CD14-positive monocyte (primary cell): ENCODE data around the gene AMER3. TPM values are rescaled to one million over a fixed set of nuclear protein-coding genes. Genes with fewer than 3 reads are reported as not detected.

Experiments
- DNase-seq, 3 donors: peaks; one replicate each; pipeline ENCODE4 v3.0.0-alpha.2; 2011 to 2022
- H2AFZ ChIP-seq: 2 replicates; pipeline ENCODE4 v1.6.0; 2012; ENCODE audit warnings: mild to moderate bottlenecking, low read depth, low read length, inconsistent platforms; ENCODE audit not compliant: insufficient read depth, poor library complexity, severe bottlenecking
- H3K27ac ChIP-seq, 2 donors: 1 replicate in 1 of 2; 2 replicates in 1 of 2; pipeline ENCODE4 v1.5.1; 2012 to 2013; ENCODE audit warnings: low read length in 2 of 2, control low read depth in 1 of 2, inconsistent platforms in 1 of 2, low read depth in 1 of 2, mild to moderate bottlenecking in 1 of 2
- H3K27me3 ChIP-seq, 2 donors: one replicate each; pipeline versions ENCODE4 v1.6.0 to v1.6.1; 2011 to 2013; ENCODE audit warnings: low read length in 2 of 2; ENCODE audit not compliant: control insufficient read depth in 2 of 2, insufficient read depth in 2 of 2
- H3K36me3 ChIP-seq, 2 donors: replicated peaks in 1 of 2; 1 replicate in 1 of 2; 2 replicates in 1 of 2; pipeline versions ENCODE4 v1.5.1 to v1.6.1; 2012 to 2013; ENCODE audit warnings: low read length in 2 of 2, control low read depth in 1 of 2, inconsistent platforms in 1 of 2, mild to moderate bottlenecking in 1 of 2; ENCODE audit not compliant: insufficient read depth in 2 of 2, control insufficient read depth in 1 of 2
- H3K4me1 ChIP-seq, 2 donors: 1 replicate in 1 of 2; 2 replicates in 1 of 2; pipeline versions ENCODE4 v1.5.1 to v1.6.1; 2012 to 2013; ENCODE audit warnings: low read length in 2 of 2, control low read depth in 1 of 2, inconsistent platforms in 1 of 2, mild to moderate bottlenecking in 1 of 2, moderate library complexity in 1 of 2; ENCODE audit not compliant: insufficient read depth in 2 of 2, control insufficient read depth in 1 of 2
- H3K4me2 ChIP-seq: replicated peaks from 2 replicates; pipeline ENCODE3; 2012; ENCODE audit warnings: low read length, moderate library complexity, mild to moderate bottlenecking; ENCODE audit not compliant: poor library complexity, severe bottlenecking; ENCODE audit errors: extremely low read depth
- H3K4me3 ChIP-seq, 3 experiments: fragments of 200-600 bp in 1 of 3; sonication (generic) in 1 of 3; replicated peaks in 1 of 3; 1 replicate in 2 of 3; 2 replicates in 1 of 3; pipeline ENCODE4 v1.5.1; 2011 to 2013; ENCODE audit warnings: low read length in 3 of 3, mild to moderate bottlenecking in 3 of 3, control low read depth in 2 of 3, low read depth in 2 of 3, inconsistent platforms in 1 of 3, moderate library complexity in 1 of 3
- H3K79me2 ChIP-seq: 2 replicates; pipeline ENCODE4 v1.6.0; 2012; ENCODE audit warnings: mild to moderate bottlenecking, control low read depth, inconsistent platforms, low read length, moderate library complexity; ENCODE audit not compliant: insufficient read depth
- H3K9ac ChIP-seq: 2 replicates; pipeline ENCODE4 v1.6.0; 2017; ENCODE audit warnings: low read length, mild to moderate bottlenecking; ENCODE audit not compliant: insufficient read depth, poor library complexity, severe bottlenecking
- H3K9me3 ChIP-seq, 2 donors: replicated peaks in 1 of 2; 1 replicate in 1 of 2; 2 replicates in 1 of 2; pipeline versions ENCODE4 v1.5.1 to v1.6.1; 2012 to 2013; ENCODE audit warnings: low read length in 2 of 2, control low read depth in 1 of 2; ENCODE audit not compliant: control insufficient read depth in 1 of 2, insufficient read depth in 1 of 2
- H4K20me1 ChIP-seq: 2 replicates; pipeline ENCODE4 v1.6.0; 2012; ENCODE audit warnings: mild to moderate bottlenecking, low read length, control low read depth, moderate library complexity; ENCODE audit not compliant: insufficient read depth
- H3K27ac Mint-ChIP-seq, 7 donors: one replicate each; pipeline ENCODE4 v1.8.0; 2020; ENCODE audit warnings: mild to moderate bottlenecking in 7 of 7, mixed read lengths in 7 of 7, moderate library complexity in 6 of 7, inconsistent platforms in 2 of 7
- H3K27me3 Mint-ChIP-seq, 3 donors: one replicate each; pipeline ENCODE4 v1.8.0; 2021 to 2022; ENCODE audit warnings: low read depth in 3 of 3, mild to moderate bottlenecking in 3 of 3, mixed read lengths in 3 of 3, moderate library complexity in 3 of 3, inconsistent platforms in 1 of 3
- H3K36me3 Mint-ChIP-seq, 2 donors: one replicate each; pipeline ENCODE4 v1.8.0; 2020; ENCODE audit warnings: mixed read lengths in 2 of 2, inconsistent platforms in 1 of 2, mild to moderate bottlenecking in 1 of 2
- H3K4me1 Mint-ChIP-seq: one replicate; pipeline ENCODE4 v1.8.0; 2020; ENCODE audit warnings: mild to moderate bottlenecking, mixed read lengths
- H3K4me3 Mint-ChIP-seq, 2 donors: one replicate each; pipeline ENCODE4 v1.8.0; 2020; ENCODE audit warnings: mild to moderate bottlenecking in 2 of 2, mixed read lengths in 2 of 2, moderate library complexity in 1 of 2
- H3K9me3 Mint-ChIP-seq, 7 donors: one replicate each; pipeline ENCODE4 v1.8.0; 2020 to 2022; ENCODE audit warnings: mixed read lengths in 7 of 7, mild to moderate bottlenecking in 6 of 7, moderate library complexity in 6 of 7, inconsistent platforms in 2 of 7
- CTCF ChIP-seq: fragments of 200-600 bp; IDR thresholded peaks from one replicate; pipeline ENCODE4 v1.8.0; 2022; ENCODE audit warnings: antibody characterized with exemption, mild to moderate bottlenecking
- WGBS: methylation state at CpG from one replicate; pipeline ENCODE4 v1.1.5; 2013; ENCODE audit warnings: missing lambda C conversion rate; ENCODE audit not compliant: insufficient coverage; 5-methylcytosine and 5-hydroxymethylcytosine counted together
- intact Hi-C, 2 donors: fragments of 100-400 bp; cut with micrococcal nuclease; formaldehyde crosslinking; loops; one replicate each; pipeline versions ENCODE4 v1.15.0 to v1.15.1; 2023
- polyA plus RNA-seq, 3 donors: library from polyadenylated mRNA; depleted of rRNA in 1 of 3; unstranded in 2 of 3; stranded (reverse) in 1 of 3; fragments of 300-500 nt in 2 of 3; fragments of >200 nt in 1 of 3; fragmentation: Illumina TruSeq in 2 of 3; gene quantifications; 1 replicate in 2 of 3; 2 replicates in 1 of 3; pipeline ENCODE4 v1.2.3, GENCODE V29; 2012 to 2021

The AMER3 gene
- polyA plus RNA-seq, 3 donors, result not detected

- Histone ChIP-seq H3K4me1 (no peaks in the 10 kb centered on the region), H4K20me1 (no peaks in the 10 kb centered on the region), H3K4me2 (no peak overlapping the region), H3K4me3 (no peak overlapping the region), H3K9me3 (no peaks in the 10 kb centered on the region), H2AFZ (no peak overlapping the region), H3K36me3 (no peaks in the 10 kb centered on the region), H3K79me2 (no peaks in the 10 kb centered on the region), H3K27ac (no peak overlapping the region), H3K27me3 (no peaks in the 10 kb centered on the region), H3K9ac (no peak overlapping the region)
- Mint-ChIP-seq H3K27me3 (peaks cover 0 to 5% (median 4%) of the 10 kb centered on the region in 3 donors), H3K4me1 (no peaks in the 10 kb centered on the region), H3K27ac (no peak overlapping the region), H3K9me3 (peaks cover 0 to 1% (median 0%) of the 10 kb centered on the region in 7 donors), H3K4me3 (no peak overlapping the region), H3K36me3 (no peaks in the 10 kb centered on the region)
- no peak for DNase-seq
- intact Hi-C loops, result no loop called here
- TF ChIP-seq CTCF, result no peak
- WGBS, result 93% methylated on average over 15 of the region's 15 CpGs
Observed at GRCh38 chr2:130764035-130764820, 8.9 kb downstream of the AMER3 start.

GRCh38 chr2:130764821-130765115, 9.4 kb downstream of the AMER3 start:
- H3K36me3 Mint-ChIP-seq, result no peaks in the 10 kb centered on the region
- no peak overlapping the region for H3K4me2 ChIP-seq
- H3K9ac ChIP-seq, result no peak overlapping the region
- no peaks in the 10 kb centered on the region for H3K4me1 Mint-ChIP-seq
- no peak overlapping the region for H3K4me3 ChIP-seq
- 96% methylated on average over 3 of the region's 5 CpGs for WGBS
- H3K79me2 ChIP-seq, result no peaks in the 10 kb centered on the region
- intact Hi-C loops, result no loop called here
- peaks cover 0 to 5% (median 3%) of the 10 kb centered on the region in 3 donors for H3K27me3 Mint-ChIP-seq
- DNase-seq, result no peak
- H3K27me3 ChIP-seq, result no peaks in the 10 kb centered on the region
- H3K9me3 ChIP-seq, result no peaks in the 10 kb centered on the region
- no peak overlapping the region for H3K27ac Mint-ChIP-seq
- H3K9me3 Mint-ChIP-seq, result peaks cover 0 to 1% (median 0%) of the 10 kb centered on the region in 7 donors
- no peaks in the 10 kb centered on the region for H4K20me1 ChIP-seq
- no peak overlapping the region for H3K4me3 Mint-ChIP-seq
- no peak overlapping the region for H3K27ac ChIP-seq
- H3K36me3 ChIP-seq, result no peaks in the 10 kb centered on the region
- no peak for TF ChIP-seq CTCF
- no peaks in the 10 kb centered on the region for H3K4me1 ChIP-seq
- no peak overlapping the region for H2AFZ ChIP-seq
